Muscle of leg (tissue), 11 donors: ENCODE data around the gene SPDEF. TPM values are rescaled to one million over a fixed set of nuclear protein-coding genes. Genes with fewer than 3 reads are reported as not detected.

Source experiments
- DNase-seq: peaks from one replicate; pipeline ENCODE4 v3.0.0; 2013
- H3K27ac ChIP-seq: one replicate; pipeline ENCODE4 v1.5.1; 2013; ENCODE audit warnings: mild to moderate bottlenecking, low read length, control low read depth
- H3K27me3 ChIP-seq: one replicate; pipeline ENCODE4 v1.6.1; 2013; ENCODE audit warnings: low read length; ENCODE audit not compliant: control insufficient read depth, insufficient read depth
- H3K36me3 ChIP-seq: one replicate; pipeline ENCODE4 v1.6.1; 2013; ENCODE audit warnings: low read length; ENCODE audit not compliant: control insufficient read depth, insufficient read depth
- H3K4me1 ChIP-seq: one replicate; pipeline ENCODE4 v1.6.1; 2013; ENCODE audit warnings: low read length; ENCODE audit not compliant: control insufficient read depth, insufficient read depth
- H3K4me3 ChIP-seq: one replicate; pipeline ENCODE4 v1.5.1; 2013; ENCODE audit warnings: low read length, control low read depth
- H3K9me3 ChIP-seq: replicated peaks from 2 replicates; pipeline ENCODE4 v1.6.1; 2013; ENCODE audit warnings: low read depth, low read length; ENCODE audit not compliant: control insufficient read depth
- WGBS: methylation state at CpG from one replicate; pipeline ENCODE4 v1.1.5; 2013; ENCODE audit warnings: missing lambda C conversion rate; ENCODE audit not compliant: insufficient coverage; 5-methylcytosine and 5-hydroxymethylcytosine counted together
- polyA plus RNA-seq, 8 donors: library from polyadenylated mRNA; unstranded; fragments of 120-200 nt; gene quantifications; one replicate each; pipeline versions ENCODE4 v1.2.1 to v1.2.3, GENCODE V29; 2013; ENCODE audit warnings: inconsistent platforms in 1 of 8, low replicate concordance in 1 of 8; ENCODE audit not compliant: insufficient read length in 8 of 8, insufficient read depth in 1 of 8
- total RNA-seq: library from RNA; stranded (reverse); fragments of 120-200 nt; gene quantifications from one replicate; pipeline ENCODE4 v1.2.4, GENCODE V29; 2013

Gene SPDEF
- total and polyA plus RNA-seq, 9 donors: 0.04 to 0.28 (median 0.11) TPM; not detected in 3

DNA sequence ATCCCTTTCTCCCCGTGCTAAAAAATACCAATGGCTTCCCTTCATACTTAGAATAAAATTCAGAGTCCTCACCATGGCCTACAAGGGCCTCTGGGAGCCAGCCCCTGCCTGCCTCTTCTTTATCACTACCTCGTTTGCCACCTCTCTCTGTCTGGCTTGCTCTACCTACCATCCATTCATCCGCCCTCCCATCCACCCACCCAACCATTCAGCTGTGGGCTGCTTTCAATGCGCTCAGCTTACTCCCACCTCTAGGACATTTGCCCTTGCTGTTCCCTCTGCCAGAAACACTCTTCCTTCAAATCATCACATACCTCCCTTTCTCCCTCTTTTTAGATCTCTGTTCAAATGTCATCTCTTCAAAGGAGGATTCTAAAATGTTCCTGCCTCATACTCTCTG, 45.8 kb downstream of the SPDEF start:
- no peak for DNase-seq
- 85% methylated on average over 4 of the region's 4 CpGs for WGBS
- Histone ChIP-seq H3K9me3 (peaks cover 3% of the 10 kb centered on the region), H3K4me3 (no peak overlapping the region), H3K27ac (no peak overlapping the region), H3K36me3 (no peaks in the 10 kb centered on the region), H3K4me1 (peaks cover 6% of the 10 kb centered on the region), H3K27me3 (peaks cover 14% of the 10 kb centered on the region)

DNA sequence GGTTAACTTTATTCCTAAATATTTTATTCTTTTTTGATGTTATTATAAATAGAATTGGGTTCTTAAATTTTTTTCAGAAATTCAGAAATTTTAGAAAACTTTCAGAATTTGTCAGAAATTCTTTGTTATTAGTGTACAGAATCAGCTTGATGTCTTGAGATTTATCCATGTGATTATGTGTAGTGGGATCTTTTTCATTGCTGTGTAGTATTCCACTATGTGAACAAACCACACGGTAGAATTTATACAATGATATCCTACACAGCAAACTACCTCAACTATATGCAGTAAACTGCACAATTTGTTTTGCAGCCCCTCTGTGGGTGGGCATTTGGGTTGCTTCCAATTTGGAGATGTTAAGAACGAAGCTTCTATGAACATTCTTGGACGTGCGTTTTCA, 46.3 kb downstream of the SPDEF start:
- H3K36me3 ChIP-seq: no peaks in the 10 kb centered on the region
- WGBS: 100% methylated on average over 1 of the region's 4 CpGs
- H3K9me3 ChIP-seq: peaks cover 3% of the 10 kb centered on the region
- H3K4me3 ChIP-seq: no peak overlapping the region
- H3K27ac ChIP-seq: no peak overlapping the region
- peaks cover under 1% of the 10 kb centered on the region for H3K4me1 ChIP-seq
- DNase-seq: no peak
- peaks cover 9% of the 10 kb centered on the region for H3K27me3 ChIP-seq

DNA sequence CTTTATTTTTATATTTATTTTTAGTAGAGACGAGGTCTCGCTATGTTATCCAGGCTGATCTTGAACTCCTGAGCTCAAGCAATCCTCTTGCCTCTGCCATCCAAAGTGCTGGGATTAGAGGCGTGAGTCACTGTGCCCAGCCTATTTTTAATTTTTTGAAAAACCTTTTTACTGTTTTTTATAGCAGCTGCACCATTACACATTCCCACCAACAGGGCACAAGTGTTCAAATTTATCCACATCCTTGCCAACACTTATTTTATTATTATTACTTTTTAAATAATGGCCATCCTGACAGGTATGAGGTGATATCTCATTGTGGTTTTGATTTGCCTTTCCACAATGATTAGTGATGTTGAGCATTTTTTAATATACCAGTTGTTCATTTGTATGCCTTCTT, 47.7 kb downstream of the SPDEF start:
- Histone ChIP-seq H3K4me3 (no peak overlapping the region), H3K9me3 (peaks cover 3% of the 10 kb centered on the region), H3K36me3 (no peaks in the 10 kb centered on the region), H3K27ac (no peak overlapping the region), H3K27me3 (no peaks in the 10 kb centered on the region), H3K4me1 (no peaks in the 10 kb centered on the region)
- DNase-seq: no peak
- WGBS: no CpG with 5 or more reads among the region's 3 CpGs

DNA sequence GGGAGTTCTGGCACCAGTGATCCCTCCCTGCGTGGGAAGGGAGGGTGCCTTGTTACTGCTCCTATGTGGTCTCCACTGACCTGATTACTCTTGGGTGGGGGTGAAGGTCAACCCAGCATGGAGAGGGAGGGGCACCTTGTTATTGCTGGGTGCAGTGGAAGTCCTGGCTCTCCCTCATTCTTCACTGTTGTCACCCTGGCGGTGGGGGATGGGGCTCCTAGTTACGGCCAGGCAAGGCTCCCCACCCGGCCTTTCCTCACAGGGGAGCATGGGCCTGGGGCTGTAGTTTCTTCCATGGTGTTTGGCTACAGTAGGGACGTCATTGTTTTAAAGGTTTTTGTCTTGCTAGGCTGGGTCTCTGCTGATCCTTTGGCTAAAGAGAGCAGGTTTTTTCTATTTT, 49.4 kb downstream of the SPDEF start:
- Histone ChIP-seq H3K27ac (no peak overlapping the region), H3K27me3 (no peaks in the 10 kb centered on the region), H3K9me3 (peaks cover 9% of the 10 kb centered on the region), H3K4me3 (no peak overlapping the region), H3K4me1 (no peaks in the 10 kb centered on the region), H3K36me3 (no peaks in the 10 kb centered on the region)
- WGBS: 0% methylated on average over 1 of the region's 5 CpGs
- no peak for DNase-seq

DNA sequence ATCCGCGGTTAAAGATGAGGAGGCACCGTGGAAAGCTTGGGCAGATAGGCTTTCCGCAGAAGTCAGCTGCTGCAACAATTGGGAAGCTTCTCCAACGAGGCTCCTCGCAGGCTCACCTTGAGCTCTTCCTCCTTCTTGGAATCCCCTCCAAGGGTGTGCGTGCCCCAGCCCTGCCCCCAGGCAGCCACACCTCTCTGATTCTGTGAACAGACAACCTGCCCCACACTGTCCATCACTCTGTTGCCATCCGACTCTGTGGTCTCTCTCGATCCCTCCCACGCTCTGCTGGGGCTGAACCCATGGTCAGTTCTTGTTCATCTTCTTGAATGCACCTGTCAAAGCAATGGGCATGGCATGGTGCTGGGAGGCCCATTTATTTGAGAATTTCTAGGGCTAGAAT, 58.7 kb downstream of the SPDEF start:
- no peak for DNase-seq
- Histone ChIP-seq H3K4me1 (no peaks in the 10 kb centered on the region), H3K36me3 (no peaks in the 10 kb centered on the region), H3K4me3 (no peak overlapping the region), H3K27me3 (peaks cover 4% of the 10 kb centered on the region), H3K9me3 (peaks cover 9% of the 10 kb centered on the region), H3K27ac (no peak overlapping the region)
- 85% methylated on average over 10 of the region's 10 CpGs for WGBS

DNA sequence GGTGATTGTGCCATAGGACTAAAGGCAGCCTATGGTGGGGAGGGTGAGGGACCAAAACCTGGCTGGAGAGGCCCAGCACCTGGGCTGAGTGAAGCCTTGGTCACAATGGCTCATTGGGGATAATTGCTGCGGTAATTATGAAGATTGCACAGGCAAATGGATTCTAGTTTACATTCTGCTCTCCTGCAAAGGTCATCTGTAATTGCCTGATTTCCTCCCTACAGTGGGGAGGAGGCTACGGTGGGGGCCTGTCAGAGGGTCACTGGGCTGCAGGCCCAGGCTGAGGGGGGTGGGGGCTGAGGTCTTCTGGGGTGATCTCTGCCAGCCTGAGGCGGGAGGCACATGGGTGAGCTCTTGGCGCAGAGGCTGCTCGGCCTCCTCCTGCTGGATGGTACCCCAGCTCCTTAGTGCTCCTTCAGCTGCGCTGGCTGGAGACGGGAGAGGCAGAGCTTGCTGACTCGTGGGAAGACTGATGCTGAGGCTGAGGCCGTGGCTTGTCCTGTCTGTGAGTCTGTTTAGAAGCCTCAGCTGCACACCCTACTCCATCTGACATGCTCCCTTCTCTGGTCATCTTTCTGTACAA, 59.9 kb downstream of the SPDEF start:
- no peak for DNase-seq
- Histone ChIP-seq H3K9me3 (peaks cover 5% of the 10 kb centered on the region), H3K27ac (no peak overlapping the region), H3K4me1 (peaks cover 3% of the 10 kb centered on the region), H3K36me3 (no peaks in the 10 kb centered on the region), H3K27me3 (peaks cover 3% of the 10 kb centered on the region), H3K4me3 (no peak overlapping the region)
- WGBS: 42% methylated on average over 8 of the region's 9 CpGs

DNA sequence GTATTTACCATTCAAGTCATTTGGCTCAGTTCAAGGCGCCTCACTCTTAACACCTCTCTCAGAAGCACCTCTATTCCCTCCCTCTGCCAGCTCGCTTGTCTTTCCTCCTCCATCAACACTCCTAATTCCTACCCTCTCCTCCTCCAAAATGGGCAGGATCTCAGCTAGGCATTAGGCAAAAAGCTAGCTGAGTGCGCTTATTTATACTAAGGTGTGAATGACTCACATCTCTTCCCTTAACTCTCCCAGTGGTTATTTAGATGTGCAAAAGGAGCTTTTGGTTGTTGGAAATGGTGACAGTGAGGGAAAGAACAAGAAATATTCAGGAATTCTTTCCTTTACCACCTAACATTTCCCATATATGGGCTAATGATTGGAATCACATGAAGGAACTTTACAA, 61.2 kb downstream of the SPDEF start:
- WGBS: 88% methylated on average over 1 of the region's 3 CpGs
- peaks cover 13% of the 10 kb centered on the region for H3K4me1 ChIP-seq
- no peaks in the 10 kb centered on the region for H3K36me3 ChIP-seq
- no peaks in the 10 kb centered on the region for H3K9me3 ChIP-seq
- no peak overlapping the region for H3K27ac ChIP-seq
- DNase-seq: no peak
- no peak overlapping the region for H3K4me3 ChIP-seq
- no peaks in the 10 kb centered on the region for H3K27me3 ChIP-seq

DNA sequence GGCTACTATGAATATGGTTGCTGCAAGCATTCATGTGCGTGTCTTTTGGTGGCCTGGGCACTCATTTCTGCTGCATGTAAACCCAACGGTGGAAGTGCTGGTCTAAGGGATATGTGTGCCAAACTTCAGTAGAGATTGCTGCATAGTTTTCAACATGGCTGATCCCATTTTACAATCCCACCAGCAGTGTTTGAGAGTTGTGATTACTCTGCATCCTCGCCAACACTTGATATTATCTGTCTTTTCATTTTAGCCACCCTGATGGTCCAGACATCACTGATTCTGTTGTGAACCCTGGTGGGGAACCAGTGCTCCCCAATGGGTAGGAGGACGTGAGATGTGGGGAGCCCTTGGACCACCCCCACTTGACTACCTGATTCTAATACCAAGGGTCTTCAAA, 62.8 kb downstream of the SPDEF start:
- Histone ChIP-seq H3K4me3 (no peak overlapping the region), H3K36me3 (no peaks in the 10 kb centered on the region), H3K27ac (no peak overlapping the region), H3K9me3 (no peaks in the 10 kb centered on the region), H3K4me1 (peaks cover 13% of the 10 kb centered on the region), H3K27me3 (no peaks in the 10 kb centered on the region)
- no peak for DNase-seq
- 100% methylated on average over 1 of the region's 4 CpGs for WGBS

DNA sequence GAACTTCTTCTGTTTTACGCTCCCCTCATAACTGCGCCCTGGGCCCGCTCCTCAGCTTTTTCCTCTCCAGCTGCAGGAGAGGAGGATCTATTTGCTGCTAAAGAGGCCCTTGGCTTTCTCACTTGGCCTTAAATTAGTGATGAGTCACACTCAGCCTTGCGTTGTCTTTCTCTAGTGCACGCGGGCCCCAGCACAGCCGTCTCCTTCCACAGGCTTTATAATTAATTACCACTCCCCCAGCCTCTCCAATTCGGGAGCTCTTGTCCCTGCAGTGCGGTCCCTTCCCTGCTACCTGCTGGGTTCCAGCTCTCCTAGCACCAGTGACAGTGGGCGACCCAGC, 65.1 kb downstream of the SPDEF start:
- peak overlapping the region; percentile 65 for H3K27ac ChIP-seq
- H3K9me3 ChIP-seq: no peaks in the 10 kb centered on the region
- H3K4me3 ChIP-seq: no peak overlapping the region
- H3K36me3 ChIP-seq: no peaks in the 10 kb centered on the region
- WGBS: 15% methylated on average over 7 of the region's 10 CpGs
- H3K4me1 ChIP-seq: peaks cover 13% of the 10 kb centered on the region
- peak; percentile 93 for DNase-seq
- no peaks in the 10 kb centered on the region for H3K27me3 ChIP-seq

DNA sequence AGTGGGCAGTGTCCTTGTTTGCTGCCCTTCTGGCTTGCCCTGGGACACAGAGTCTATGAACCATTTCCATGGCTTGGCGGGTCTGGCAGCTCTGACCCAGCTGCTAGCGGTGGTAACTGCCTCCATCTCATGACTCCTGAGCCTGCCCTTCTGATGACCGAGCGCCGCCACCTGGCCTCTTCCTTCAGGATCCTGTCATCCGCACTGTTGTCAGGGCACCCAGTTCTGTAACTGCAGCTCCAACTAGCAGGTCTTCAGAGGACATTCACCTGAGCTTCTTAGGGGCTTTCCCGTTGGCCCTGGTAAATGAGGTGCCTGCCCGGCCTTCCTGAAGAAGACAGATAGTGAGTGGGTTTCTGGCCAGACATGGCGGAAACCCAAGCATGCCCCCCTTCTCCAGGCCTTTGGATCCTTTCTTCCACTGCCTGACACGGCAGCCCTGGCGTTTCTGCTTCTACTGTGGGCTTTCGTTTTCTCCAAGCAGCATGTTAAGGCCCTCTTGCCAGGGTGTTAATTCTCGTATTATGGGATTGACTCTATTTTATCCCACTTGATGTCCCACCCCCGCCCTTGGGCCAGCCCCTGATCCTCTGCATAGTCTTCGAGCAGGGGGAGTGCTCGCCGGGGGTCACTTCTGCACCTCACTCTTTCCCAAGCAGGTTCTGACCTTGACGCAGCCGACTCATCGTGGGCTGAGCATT, 65.6 kb downstream of the SPDEF start:
- Histone ChIP-seq H3K36me3 (no peaks in the 10 kb centered on the region), H3K27ac (peak overlapping the region; percentile 65)
- WGBS: 61% methylated on average over 13 of the region's 20 CpGs

More for the DNA sequence above, 65.6 kb downstream of the SPDEF start:
- DNase-seq: no peak
- H3K4me3 ChIP-seq: no peak overlapping the region
- no peaks in the 10 kb centered on the region for H3K9me3 ChIP-seq
- no peaks in the 10 kb centered on the region for H3K27me3 ChIP-seq
- peaks cover 13% of the 10 kb centered on the region for H3K4me1 ChIP-seq
